LNCaP clone FGC (cell line): ENCODE measurements around the gene ABCB10.
A peak's percentile ranks its signal among the peaks of the same experiment; 100 is the strongest.

Experiments used
- DNase-seq: peaks from one replicate; pipeline ENCODE4 v3.0.0-alpha.2; 2011; ENCODE audit warnings: low read depth
- H3K4me3 ChIP-seq: 2 replicates; pipeline ENCODE4 v1.5.1; 2011; ENCODE audit warnings: mild to moderate bottlenecking, low read depth, low read length, control low read depth
- CTCF ChIP-seq: IDR thresholded peaks from 2 replicates; pipeline ENCODE4 v1.5.1; 2012; ENCODE audit warnings: mild to moderate bottlenecking; ENCODE audit not compliant: control insufficient read depth, insufficient read depth; ENCODE audit errors: extremely low read depth

The ABCB10 gene

DNA sequence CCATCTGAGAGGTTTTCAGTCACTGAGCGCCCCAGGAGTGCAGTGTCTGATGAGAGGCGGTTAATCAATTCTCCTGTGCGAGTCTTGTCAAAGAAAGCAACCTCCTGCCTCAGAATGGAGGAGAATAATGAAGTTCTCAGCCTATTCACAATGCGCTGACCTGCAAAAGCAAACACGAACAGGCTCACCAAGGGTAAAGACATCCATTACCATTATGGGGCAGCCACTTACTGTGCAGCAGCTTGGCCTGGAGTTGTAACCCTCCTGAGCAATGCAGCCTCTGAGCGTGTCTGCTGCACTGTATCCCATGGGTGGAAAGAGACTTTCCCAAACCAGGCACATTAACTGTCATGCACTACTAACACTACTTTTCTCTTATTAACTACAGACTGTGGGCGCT, 11.0 kb downstream of the ABCB10 start:
- no peak overlapping the region for H3K4me3 ChIP-seq
- DNase-seq, result no peak
- TF ChIP-seq CTCF, result no peak

- TF ChIP-seq CTCF, result no peak
- no peak for DNase-seq
- H3K4me3 ChIP-seq, result no peak overlapping the region
These were observed 13.9 kb downstream of the ABCB10 start for GRCh38 chr1:229544587-229544986.

DNA sequence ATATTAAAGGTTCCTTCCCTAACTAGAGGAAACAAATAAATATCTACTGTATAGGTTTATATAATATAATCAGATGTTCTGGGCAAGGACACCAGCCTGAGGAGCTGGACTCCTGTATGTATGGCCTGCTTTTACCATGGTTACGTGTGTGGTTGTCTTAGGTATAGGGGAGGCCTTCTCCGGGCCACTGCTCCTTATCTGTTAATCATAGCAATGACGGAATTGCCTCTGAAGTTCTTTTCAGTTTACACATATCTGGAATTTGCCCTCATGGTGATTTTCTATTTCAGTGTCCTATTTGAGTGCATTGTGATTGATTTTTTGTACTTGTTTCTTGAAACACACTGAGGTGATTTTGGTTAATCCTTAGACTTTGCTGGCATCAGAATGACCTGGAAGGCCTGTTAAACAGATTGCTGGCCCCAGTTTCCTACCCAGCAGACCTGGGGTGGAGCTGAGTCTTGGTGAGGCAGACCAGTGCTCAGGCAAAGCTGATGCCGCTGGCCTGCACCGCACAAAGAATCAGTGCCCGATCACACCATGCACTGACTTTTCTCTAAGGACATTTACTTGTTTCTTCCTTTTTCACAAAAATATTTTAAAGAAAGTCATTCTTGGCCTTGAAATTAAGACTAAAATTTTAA, 18.5 kb downstream of the ABCB10 start:
- no peak for DNase-seq
- no peak overlapping the region for H3K4me3 ChIP-seq
- no peak for TF ChIP-seq CTCF

DNA sequence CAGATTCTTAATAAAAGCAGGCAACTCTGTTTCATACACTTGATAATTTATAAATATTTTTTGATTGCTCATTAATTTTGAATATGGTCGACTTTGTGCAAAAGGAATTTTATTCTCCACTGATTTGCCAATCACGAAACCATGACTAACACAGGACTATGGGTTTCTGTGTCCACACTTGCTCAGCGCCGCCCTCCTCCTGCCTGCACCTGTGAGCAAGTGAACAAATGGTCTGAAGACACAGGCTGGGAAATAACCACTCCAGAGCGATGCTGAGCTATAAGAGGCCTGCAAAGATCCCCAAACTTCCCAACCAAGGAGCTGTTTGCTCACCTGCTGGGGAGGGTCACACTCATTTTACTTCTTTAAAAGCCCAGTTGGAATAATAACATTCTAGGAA, 19.6 kb downstream of the ABCB10 start:
- no peak overlapping the region for H3K4me3 ChIP-seq
- TF ChIP-seq CTCF, result no peak
- DNase-seq, result no peak

DNA sequence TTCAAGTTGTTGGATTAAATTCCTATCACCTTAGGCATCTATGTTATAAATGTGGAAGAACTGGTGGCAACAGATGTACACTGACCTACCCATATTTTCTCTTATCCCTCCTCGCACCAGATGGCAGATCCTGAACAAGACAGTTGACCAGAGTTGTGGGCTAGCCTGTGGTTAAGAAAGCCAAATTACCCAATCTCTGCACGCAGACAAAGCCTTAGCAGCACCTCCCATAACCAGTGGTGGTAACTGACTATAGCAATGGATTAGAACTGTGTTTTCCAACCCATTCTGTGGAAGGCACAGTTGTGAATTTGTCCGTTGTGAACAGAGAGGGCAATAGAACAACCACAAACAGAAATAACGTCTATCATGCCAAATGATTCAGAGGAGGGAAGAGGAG, 20.6 kb downstream of the ABCB10 start:
- TF ChIP-seq CTCF, result no peak
- H3K4me3 ChIP-seq, result no peak overlapping the region
- no peak for DNase-seq

- DNase-seq, result peak; percentile 70
- no peak for TF ChIP-seq CTCF
- H3K4me3 ChIP-seq, result no peak overlapping the region
These were observed 21.5 kb downstream of the ABCB10 start for GRCh38 chr1:229536982-229537381.

DNA sequence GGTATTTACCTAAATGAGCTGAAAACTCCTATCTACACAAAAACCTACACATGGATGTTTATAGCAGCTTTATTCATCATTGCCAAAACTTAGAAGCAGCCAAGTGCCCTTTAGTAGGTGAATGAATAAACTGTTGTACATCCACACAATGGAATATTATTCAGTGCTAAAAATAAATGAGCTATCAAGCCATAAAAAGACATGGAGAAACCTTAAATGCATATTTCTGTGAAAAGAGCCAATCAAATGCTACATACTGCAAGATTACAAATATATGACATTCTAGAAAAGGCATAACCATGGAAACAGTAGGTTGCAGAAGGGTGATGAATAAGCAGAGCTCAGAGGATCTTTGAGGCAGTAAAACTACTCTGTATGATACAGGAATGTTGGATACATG, 23.3 kb downstream of the ABCB10 start:
- TF ChIP-seq CTCF, result no peak
- DNase-seq, result no peak
- no peak overlapping the region for H3K4me3 ChIP-seq
